DND-41 (cell line): ENCODE measurements around the gene TXNDC2.

Experiments used
- ATAC-seq: fragments of 200-7000 bp; cut with Tn5 transposase; 3 replicates; pipeline ENCODE4 v1.9.1; 2021; ENCODE audit warnings: low read depth; ENCODE audit not compliant: insufficient read depth
- DNase-seq: peaks from one replicate; pipeline ENCODE4 v3.0.0-alpha.2; 2020
- H2AFZ ChIP-seq: 2 replicates; pipeline ENCODE4 v1.6.0; 2012; ENCODE audit warnings: low read depth, low read length
- H3K27ac ChIP-seq: 2 replicates; pipeline ENCODE4 v1.5.1; 2012; ENCODE audit warnings: low read length, inconsistent platforms
- H3K27me3 ChIP-seq: fragments of 200-600 bp; sonication (generic); 2 replicates; pipeline ENCODE4 v1.6.0; 2012; ENCODE audit warnings: low read length, mild to moderate bottlenecking, inconsistent platforms; ENCODE audit not compliant: insufficient read depth, poor library complexity
- H3K36me3 ChIP-seq: 2 replicates; pipeline ENCODE4 v1.5.1; 2012; ENCODE audit warnings: low read length, inconsistent platforms; ENCODE audit not compliant: insufficient read depth
- H3K4me1 ChIP-seq: 2 replicates; pipeline ENCODE4 v1.5.1; 2012; ENCODE audit warnings: mild to moderate bottlenecking, low read length; ENCODE audit not compliant: insufficient read depth
- H3K4me2 ChIP-seq: 2 replicates; pipeline ENCODE4 v1.6.0; 2012; ENCODE audit warnings: mild to moderate bottlenecking, moderate library complexity, low read length, inconsistent platforms; ENCODE audit not compliant: insufficient read depth
- H3K4me3 ChIP-seq, 2 experiments: fragments of 200-600 bp in 1 of 2; shearing (Covaris generic) in 1 of 2; 2 replicates each; pipeline ENCODE4 v1.5.1; 2012 to 2016; ENCODE audit warnings: inconsistent platforms in 2 of 2, low read length in 2 of 2, mild to moderate bottlenecking in 2 of 2, low read depth in 1 of 2, moderate library complexity in 1 of 2
- H3K79me2 ChIP-seq: 2 replicates; pipeline ENCODE4 v1.6.0; 2012; ENCODE audit warnings: low read length, inconsistent platforms; ENCODE audit not compliant: insufficient read depth
- H3K9ac ChIP-seq: 2 replicates; pipeline ENCODE4 v1.6.0; 2012; ENCODE audit warnings: low read depth, mild to moderate bottlenecking, inconsistent platforms, low read length, moderate library complexity
- H3K9me3 ChIP-seq: 2 replicates; pipeline ENCODE4 v1.5.1; 2012; ENCODE audit warnings: low read length, moderate library complexity, mild to moderate bottlenecking, inconsistent platforms; ENCODE audit not compliant: insufficient read depth, severe bottlenecking
- H4K20me1 ChIP-seq: 2 replicates; pipeline ENCODE4 v1.6.0; 2012; ENCODE audit warnings: low read length; ENCODE audit not compliant: insufficient read depth
- EZH2 ChIP-seq: IDR thresholded peaks from 3 replicates; pipeline ENCODE4 v1.6.1; 2012; ENCODE audit warnings: borderline replicate concordance, low read depth, mild to moderate bottlenecking, moderate library complexity, low read length, inconsistent platforms; ENCODE audit not compliant: severe bottlenecking
- TF ChIP-seq, protein P1 (sequence below): IDR thresholded peaks from 2 replicates; pipeline ENCODE4 v1.5.1; 2012; ENCODE audit warnings: borderline replicate concordance, low read length, moderate library complexity, mild to moderate bottlenecking; ENCODE audit not compliant: poor library complexity, severe bottlenecking; ENCODE audit errors: extremely low read depth

Gene TXNDC2

DNA sequence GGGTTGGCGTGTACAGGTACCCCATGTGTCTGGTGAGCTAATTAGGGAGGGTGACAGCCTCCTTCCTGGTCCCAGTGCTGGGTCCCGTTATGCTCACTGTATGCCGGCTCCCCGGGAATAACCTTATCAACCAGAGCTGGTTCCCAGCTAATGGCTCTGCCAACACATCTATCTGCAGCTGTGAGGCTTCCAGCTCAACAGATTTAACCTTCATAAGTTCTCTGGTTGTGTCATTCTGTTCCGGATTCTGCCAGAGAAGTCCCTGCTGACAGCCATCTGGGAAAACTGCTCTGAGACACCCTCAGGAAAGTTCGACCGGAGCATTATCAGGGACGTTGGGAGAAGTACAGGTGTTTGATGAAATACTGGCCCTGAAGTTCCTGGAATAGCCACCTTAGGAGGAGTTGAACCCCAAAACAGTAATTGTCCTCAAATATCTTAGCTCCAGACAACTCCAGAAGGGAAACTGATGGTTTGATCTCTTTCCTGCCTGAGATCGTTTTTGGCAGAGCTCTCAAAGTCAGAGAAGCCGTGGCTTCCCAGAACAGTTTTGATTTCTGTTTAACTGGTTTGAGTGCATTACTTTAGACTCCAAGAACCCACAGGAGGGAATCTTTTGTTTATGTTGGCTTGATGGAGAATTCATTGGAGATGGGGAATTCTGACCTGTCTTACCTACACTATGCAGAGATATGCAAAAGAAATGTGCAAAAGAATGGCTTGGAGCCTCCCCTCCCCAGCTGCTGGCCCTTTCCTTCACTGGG, 39.4 kb upstream of the TXNDC2 start:
- no peak for ATAC-seq
- Histone ChIP-seq H3K9ac (no peak overlapping the region), H3K79me2 (no peaks in the 10 kb centered on the region), H3K4me2 (no peak overlapping the region), H3K36me3 (no peaks in the 10 kb centered on the region), H2AFZ (no peak overlapping the region), H3K4me1 (no peaks in the 10 kb centered on the region), H4K20me1 (no peaks in the 10 kb centered on the region), H3K4me3 (no peak overlapping the region), H3K27me3 (peaks cover 8% of the 10 kb centered on the region), H3K27ac (no peak overlapping the region), H3K9me3 (no peaks in the 10 kb centered on the region)
- DNase-seq, result no peak
- TF ChIP-seq, protein P1, sequence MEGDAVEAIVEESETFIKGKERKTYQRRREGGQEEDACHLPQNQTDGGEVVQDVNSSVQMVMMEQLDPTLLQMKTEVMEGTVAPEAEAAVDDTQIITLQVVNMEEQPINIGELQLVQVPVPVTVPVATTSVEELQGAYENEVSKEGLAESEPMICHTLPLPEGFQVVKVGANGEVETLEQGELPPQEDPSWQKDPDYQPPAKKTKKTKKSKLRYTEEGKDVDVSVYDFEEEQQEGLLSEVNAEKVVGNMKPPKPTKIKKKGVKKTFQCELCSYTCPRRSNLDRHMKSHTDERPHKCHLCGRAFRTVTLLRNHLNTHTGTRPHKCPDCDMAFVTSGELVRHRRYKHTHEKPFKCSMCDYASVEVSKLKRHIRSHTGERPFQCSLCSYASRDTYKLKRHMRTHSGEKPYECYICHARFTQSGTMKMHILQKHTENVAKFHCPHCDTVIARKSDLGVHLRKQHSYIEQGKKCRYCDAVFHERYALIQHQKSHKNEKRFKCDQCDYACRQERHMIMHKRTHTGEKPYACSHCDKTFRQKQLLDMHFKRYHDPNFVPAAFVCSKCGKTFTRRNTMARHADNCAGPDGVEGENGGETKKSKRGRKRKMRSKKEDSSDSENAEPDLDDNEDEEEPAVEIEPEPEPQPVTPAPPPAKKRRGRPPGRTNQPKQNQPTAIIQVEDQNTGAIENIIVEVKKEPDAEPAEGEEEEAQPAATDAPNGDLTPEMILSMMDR, result no peak
- no peak for TF ChIP-seq EZH2

DNA sequence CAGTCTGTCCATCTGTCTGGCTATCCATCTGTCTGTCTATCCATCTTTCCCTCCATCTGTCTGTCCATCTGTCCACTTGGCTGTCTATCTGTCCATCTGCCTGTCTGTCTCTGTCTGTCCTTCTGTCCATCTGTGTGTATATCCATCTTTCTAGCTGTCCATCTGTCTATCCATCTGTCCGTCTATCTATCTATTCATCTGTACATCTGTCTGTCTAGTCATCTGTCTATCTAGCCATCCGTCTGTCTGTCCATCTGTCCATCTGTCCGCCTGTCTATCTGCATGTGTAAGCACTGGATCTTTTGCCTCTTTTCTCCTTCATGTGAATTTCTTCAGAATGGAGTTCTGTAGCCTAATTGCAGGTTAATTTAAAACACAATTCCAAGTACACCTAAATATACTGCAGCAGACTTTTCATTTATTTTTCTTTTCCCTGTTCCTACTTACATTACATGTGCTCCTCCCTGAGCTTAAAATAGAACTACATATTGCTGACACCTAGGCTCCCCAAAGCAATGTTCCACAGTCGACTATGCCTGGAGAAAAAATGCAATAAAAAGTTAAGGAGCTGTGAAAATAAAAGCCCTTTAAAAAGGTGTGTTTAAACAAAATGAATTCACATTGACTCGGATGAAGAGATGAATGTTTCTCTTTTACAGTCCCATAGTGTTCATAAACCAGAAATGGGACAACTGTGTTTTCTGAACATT, 37.4 kb upstream of the TXNDC2 start:
- Histone ChIP-seq H3K9me3 (no peaks in the 10 kb centered on the region), H3K9ac (no peak overlapping the region), H3K4me1 (no peaks in the 10 kb centered on the region), H3K27me3 (peaks cover 8% of the 10 kb centered on the region), H3K36me3 (no peaks in the 10 kb centered on the region), H2AFZ (no peak overlapping the region), H3K4me3 (no peak overlapping the region), H3K27ac (no peak overlapping the region), H3K4me2 (no peak overlapping the region), H4K20me1 (no peaks in the 10 kb centered on the region), H3K79me2 (no peaks in the 10 kb centered on the region)
- DNase-seq (no peak), ATAC-seq (no peak)
- TF ChIP-seq, protein P1, result no peak
- TF ChIP-seq EZH2, result no peak

DNA sequence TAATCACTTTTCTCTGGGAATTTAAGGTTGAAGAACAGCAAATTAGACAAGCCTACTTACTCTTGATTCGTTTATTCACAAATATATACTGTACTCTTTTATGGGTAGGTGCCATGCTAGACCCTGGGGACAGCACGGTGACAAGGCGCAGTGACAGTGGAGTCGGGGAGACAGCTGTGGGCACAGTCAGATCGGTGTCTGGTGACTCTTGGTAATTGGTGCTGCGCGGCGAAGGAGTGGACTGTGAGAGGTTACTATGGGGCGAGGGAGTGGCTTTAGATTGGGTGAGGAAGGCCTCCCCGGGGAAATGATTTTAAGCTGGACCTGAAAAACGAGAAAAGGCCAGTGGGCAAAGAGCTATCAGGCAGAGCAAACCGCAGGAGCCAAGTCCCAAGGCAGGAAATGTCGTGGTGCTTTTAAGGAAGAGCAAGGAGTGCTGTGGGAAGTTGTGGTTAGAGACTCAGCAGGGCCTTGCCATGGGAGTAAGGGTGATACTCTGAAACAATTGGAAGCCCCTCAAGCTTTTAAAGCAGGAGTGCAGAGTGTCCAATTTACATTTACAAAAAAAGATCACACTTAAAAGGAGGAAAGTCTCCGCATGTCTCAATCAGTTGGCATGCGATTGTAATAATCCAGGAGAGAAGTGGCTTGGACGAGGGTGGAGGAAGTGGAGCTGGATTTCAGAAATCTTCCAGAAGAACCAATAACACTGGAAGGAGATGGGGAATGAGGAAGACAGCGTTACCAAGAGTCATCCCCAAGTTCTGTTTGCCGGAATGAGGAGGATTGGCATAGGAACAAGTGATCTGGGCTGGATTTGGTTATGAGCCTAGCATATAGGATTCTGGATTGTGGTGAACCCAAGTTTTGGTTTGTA, 36.1 kb upstream of the TXNDC2 start:
- Histone ChIP-seq H3K79me2 (no peaks in the 10 kb centered on the region), H3K4me2 (no peak overlapping the region), H3K36me3 (no peaks in the 10 kb centered on the region), H3K4me3 (no peak overlapping the region), H3K9me3 (no peaks in the 10 kb centered on the region), H3K9ac (no peak overlapping the region), H4K20me1 (no peaks in the 10 kb centered on the region), H3K4me1 (no peaks in the 10 kb centered on the region), H2AFZ (no peak overlapping the region), H3K27ac (no peak overlapping the region), H3K27me3 (peaks cover 13% of the 10 kb centered on the region)
- TF ChIP-seq, protein P1, result no peak
- TF ChIP-seq EZH2, result no peak
- DNase-seq (no peak), ATAC-seq (no peak)
